ENCODE measurements around the gene UGT1A5. TPM values are rescaled to one million over a fixed set of nuclear protein-coding genes. Genes with fewer than 3 reads are reported as not detected.

Gene UGT1A5
- total RNA-seq, 1 donor from 2014 or later: not detected

DNA sequence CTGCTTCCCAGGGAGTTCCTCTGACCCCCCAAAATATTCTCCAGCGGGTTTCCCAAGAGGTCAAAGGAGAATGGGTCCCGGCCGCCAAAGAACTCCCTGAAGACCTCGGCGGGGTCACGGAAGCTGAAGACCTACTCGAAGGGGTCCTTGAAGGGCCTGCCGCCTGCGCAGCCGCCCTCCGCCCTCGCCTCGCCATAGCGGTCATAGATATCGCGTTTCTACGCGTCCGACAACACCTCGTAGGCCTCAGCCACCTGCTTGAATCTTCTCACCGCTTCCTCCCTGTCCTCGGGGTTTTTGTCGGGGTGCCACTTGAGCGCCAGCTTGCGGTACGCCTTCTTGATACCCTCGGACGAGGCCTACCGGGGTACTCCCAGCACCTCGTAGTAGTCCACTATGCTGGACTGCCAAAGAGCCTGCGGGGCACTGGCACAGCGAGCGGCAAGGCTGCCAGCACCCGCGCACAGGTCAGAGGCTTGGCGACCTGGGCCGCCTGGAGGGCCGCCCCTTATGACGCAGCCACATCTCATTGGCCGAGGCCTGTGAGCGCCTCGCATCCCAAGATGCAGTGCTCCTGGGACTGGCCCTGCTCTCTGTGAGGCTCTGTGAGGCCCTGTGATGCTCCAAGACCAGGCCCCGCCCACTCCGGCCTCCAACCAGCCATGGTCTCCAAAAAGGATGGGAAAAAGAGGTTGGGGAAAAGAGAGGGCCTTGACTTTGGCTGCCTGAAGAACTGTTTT, 42.3 kb downstream of the UGT1A5 start:
- TF ChIP-seq CTCF (IDR thresholded peaks at IDR 0.05; ENCODE audit: borderline replicate concordance): no peak
- Histone ChIP-seq H3K27ac (replicated peaks) (no peak overlapping the region), H3K4me3 (no peak overlapping the region), H3K9me3 (replicated peaks) (peaks cover 13% of the 10 kb centered on the region), H3K4me1 (no peaks in the 10 kb centered on the region), H3K27me3 (ENCODE audit: low read depth) (peaks cover 19% of the 10 kb centered on the region), H3K36me3 (no peaks in the 10 kb centered on the region)
- intact Hi-C loops (cut with micrococcal nuclease): no loop called here
- no peak for DNase-seq

DNA sequence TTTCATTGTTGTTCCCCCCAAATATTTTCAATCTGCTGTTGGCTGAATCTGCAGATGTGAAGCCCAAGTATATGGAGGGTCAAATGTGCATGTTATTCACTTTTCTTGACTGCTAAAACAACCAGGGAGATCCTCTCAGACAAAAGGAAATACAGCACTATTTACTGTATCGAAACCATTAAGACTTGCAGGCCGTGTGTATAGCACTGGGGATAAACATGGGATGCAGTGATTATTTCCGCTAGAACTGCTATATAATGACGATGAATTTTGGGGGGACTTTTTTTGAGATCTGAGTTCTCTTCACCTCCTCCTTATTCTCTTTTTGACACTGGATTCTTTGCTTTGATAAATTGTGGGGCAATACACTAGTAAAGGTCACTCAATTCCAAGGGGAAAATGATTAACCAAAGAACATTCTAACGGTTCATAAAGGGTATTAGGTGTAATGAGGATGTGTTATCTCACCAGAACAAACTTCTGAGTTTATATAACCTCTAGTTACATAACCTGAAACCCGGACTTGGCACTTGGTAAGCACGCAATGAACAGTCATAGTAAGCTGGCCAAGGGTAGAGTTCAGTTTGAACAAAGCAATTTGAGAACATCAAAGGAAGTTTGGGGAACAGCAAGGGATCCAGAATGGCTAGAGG, 43.8 kb downstream of the UGT1A5 start:
- no peak for TF ChIP-seq CTCF (IDR thresholded peaks at IDR 0.05; ENCODE audit: borderline replicate concordance)
- Histone ChIP-seq H3K27ac (replicated peaks) (no peak overlapping the region), H3K27me3 (ENCODE audit: low read depth) (peaks cover 12% of the 10 kb centered on the region), H3K4me1 (no peaks in the 10 kb centered on the region), H3K9me3 (replicated peaks) (no peaks in the 10 kb centered on the region), H3K4me3 (no peak overlapping the region), H3K36me3 (no peaks in the 10 kb centered on the region)
- intact Hi-C loops (cut with micrococcal nuclease): no loop called here
- DNase-seq: no peak

GRCh38 chr2:233758141-233758540, 45.4 kb downstream of the UGT1A5 start:
- Histone ChIP-seq H3K27ac (replicated peaks) (no peak overlapping the region), H3K9me3 (replicated peaks) (no peaks in the 10 kb centered on the region), H3K4me3 (no peak overlapping the region), H3K27me3 (ENCODE audit: low read depth) (peaks cover 24% of the 10 kb centered on the region), H3K4me1 (no peaks in the 10 kb centered on the region), H3K36me3 (no peaks in the 10 kb centered on the region)
- intact Hi-C loops (cut with micrococcal nuclease): no loop called here
- TF ChIP-seq CTCF (IDR thresholded peaks at IDR 0.05; ENCODE audit: borderline replicate concordance): no peak
- DNase-seq: no peak

- no peak for TF ChIP-seq CTCF (IDR thresholded peaks at IDR 0.05; ENCODE audit: borderline replicate concordance)
- intact Hi-C loops (cut with micrococcal nuclease): no loop called here
- Histone ChIP-seq H3K36me3 (no peaks in the 10 kb centered on the region), H3K4me3 (no peak overlapping the region), H3K4me1 (no peaks in the 10 kb centered on the region), H3K27me3 (ENCODE audit: low read depth) (peaks cover 28% of the 10 kb centered on the region), H3K27ac (replicated peaks) (no peak overlapping the region), H3K9me3 (replicated peaks) (no peaks in the 10 kb centered on the region)
- DNase-seq: no peak
These were observed 46.1 kb downstream of the UGT1A5 start for GRCh38 chr2:233758849-233759248.

GRCh38 chr2:233760043-233760442, 47.3 kb downstream of the UGT1A5 start, which contains the start of gene UGT1A1:
Gene UGT1A1, plus strand, starts transcription at chr2:233760270. Its CDS starts 18 bp downstream, at chr2:233760288.
- Histone ChIP-seq H3K36me3 (no peaks in the 10 kb centered on the region), H3K4me3 (no peak within 1 kb of the TSS), H3K4me1 (no peaks in the 10 kb centered on the region), H3K27me3 (ENCODE audit: low read depth) (peaks cover 36% of the 10 kb centered on the region), H3K9me3 (replicated peaks) (no peaks in the 10 kb centered on the region), H3K27ac (replicated peaks) (no peak within 1 kb of the TSS)
- DNase-seq: no peak
- TF ChIP-seq CTCF (IDR thresholded peaks at IDR 0.05; ENCODE audit: borderline replicate concordance): no peak
- intact Hi-C loops (cut with micrococcal nuclease): no loop called here
